NCI-H524 (cell line): ENCODE measurements around the gene ADCY2.

Experiments used
- DNase-seq, 2 experiments: peaks; one replicate each; lab custom pipeline; 2025; lab: John Stamatoyannopoulos, UW

ADCY2 gene

GRCh38 chr5:7597059-7597642 lies 201.2 kb downstream of the ADCY2 start:
- no peak for DNase-seq

- no peak for DNase-seq
Measured at GRCh38 chr5:7606840-7607465, 211.0 kb downstream of the ADCY2 start.

- no peak for DNase-seq
Measured at GRCh38 chr5:7608772-7609171, 212.8 kb downstream of the ADCY2 start.

- DNase-seq = no peak
Measured at GRCh38 chr5:7609726-7610125, 213.8 kb downstream of the ADCY2 start.

GRCh38 chr5:7610531-7611177 lies 214.7 kb downstream of the ADCY2 start:
- no peak for DNase-seq

- no peak for DNase-seq
Measured at GRCh38 chr5:7611518-7611917, 215.6 kb downstream of the ADCY2 start.

- DNase-seq = no peak
Measured at GRCh38 chr5:7615566-7616061, 219.7 kb downstream of the ADCY2 start.

- no peak for DNase-seq
Measured at GRCh38 chr5:7616897-7617296, 221.0 kb downstream of the ADCY2 start.

GRCh38 chr5:7622498-7622897 lies 226.6 kb downstream of the ADCY2 start:
- no peak for DNase-seq

GRCh38 chr5:7625740-7626139 lies 229.8 kb downstream of the ADCY2 start:
- DNase-seq = no peak

GRCh38 chr5:7628248-7628647 lies 232.3 kb downstream of the ADCY2 start:
- DNase-seq = no peak

GRCh38 chr5:7628820-7629219 lies 232.9 kb downstream of the ADCY2 start:
- no peak for DNase-seq

GRCh38 chr5:7629561-7629960 lies 233.6 kb downstream of the ADCY2 start:
- peak; percentile 68 to 95 for DNase-seq

GRCh38 chr5:7634837-7635236 lies 238.9 kb downstream of the ADCY2 start:
- no peak for DNase-seq

GRCh38 chr5:7638456-7638855 lies 242.5 kb downstream of the ADCY2 start:
- no peak for DNase-seq

- DNase-seq = no peak
Measured at GRCh38 chr5:7642029-7642428, 246.1 kb downstream of the ADCY2 start.

- DNase-seq = no peak
Measured at GRCh38 chr5:7644723-7645122, 248.8 kb downstream of the ADCY2 start.

GRCh38 chr5:7650755-7651154 lies 254.8 kb downstream of the ADCY2 start:
- DNase-seq = no peak

GRCh38 chr5:7653046-7653445 lies 257.1 kb downstream of the ADCY2 start:
- DNase-seq = no peak

- DNase-seq = no peak
Measured at GRCh38 chr5:7657153-7657552, 261.2 kb downstream of the ADCY2 start.

- DNase-seq = no peak
Measured at GRCh38 chr5:7659420-7659819, 263.5 kb downstream of the ADCY2 start.

GRCh38 chr5:7662289-7662688 lies 266.4 kb downstream of the ADCY2 start:
- DNase-seq = no peak

GRCh38 chr5:7663808-7664207 lies 267.9 kb downstream of the ADCY2 start:
- no peak for DNase-seq
